Stimulated activated CD4-positive, alpha-beta T cell treated with anti-CD3 and anti-CD28 coated beads, Interleukin-1b, Interleukin-23, amount 100 ng/mL, for 4 hours (primary cell): Measurements from ENCODE around the gene CDH4.

Source experiments
- DNase-seq, 2 donors: peaks; one replicate each; pipeline ENCODE4 v3.0.0-alpha.2; 2020; ENCODE audit warnings: low read depth in 2 of 2

CDH4 gene

DNA sequence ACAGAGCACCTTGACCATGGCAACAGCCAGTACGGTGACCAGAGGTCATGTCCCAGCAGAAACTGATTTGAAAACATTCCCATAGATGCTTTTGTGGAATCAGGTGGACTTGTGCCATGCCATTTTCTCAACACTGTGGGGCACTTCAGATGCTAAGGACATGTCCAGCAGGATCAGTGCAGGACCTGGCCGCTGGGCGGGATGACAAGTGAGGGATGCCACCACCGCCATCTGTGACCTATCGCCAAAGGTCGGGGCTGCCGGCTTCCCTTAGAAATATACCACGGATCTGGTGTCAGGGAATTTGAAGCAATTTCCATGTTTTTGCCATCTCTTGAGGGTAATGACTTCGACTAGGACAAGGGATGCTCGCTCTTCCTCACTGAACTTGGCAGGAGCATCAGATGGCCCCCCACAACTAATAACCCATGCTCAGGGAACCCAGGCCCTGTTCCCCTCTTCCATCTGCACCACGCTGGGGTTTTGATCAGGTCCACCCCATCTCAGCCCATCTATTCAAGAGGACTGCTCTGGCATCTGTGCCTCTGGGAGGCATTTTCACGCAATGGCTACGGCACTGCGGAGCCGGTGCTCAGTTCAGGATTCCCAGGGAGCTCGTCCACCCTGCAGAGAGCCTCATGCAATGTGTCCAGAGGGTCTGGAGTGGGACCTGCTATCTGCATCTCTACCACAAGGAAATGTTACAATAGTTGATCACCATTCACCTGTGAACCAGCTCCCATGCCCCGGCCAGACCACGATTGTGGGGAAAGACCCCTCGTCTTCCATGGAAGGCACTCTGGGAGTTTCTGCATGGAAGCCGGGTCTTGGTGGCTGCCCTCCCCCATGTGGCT lies 511.1 kb downstream of the CDH4 start:
- no peak for DNase-seq

DNA sequence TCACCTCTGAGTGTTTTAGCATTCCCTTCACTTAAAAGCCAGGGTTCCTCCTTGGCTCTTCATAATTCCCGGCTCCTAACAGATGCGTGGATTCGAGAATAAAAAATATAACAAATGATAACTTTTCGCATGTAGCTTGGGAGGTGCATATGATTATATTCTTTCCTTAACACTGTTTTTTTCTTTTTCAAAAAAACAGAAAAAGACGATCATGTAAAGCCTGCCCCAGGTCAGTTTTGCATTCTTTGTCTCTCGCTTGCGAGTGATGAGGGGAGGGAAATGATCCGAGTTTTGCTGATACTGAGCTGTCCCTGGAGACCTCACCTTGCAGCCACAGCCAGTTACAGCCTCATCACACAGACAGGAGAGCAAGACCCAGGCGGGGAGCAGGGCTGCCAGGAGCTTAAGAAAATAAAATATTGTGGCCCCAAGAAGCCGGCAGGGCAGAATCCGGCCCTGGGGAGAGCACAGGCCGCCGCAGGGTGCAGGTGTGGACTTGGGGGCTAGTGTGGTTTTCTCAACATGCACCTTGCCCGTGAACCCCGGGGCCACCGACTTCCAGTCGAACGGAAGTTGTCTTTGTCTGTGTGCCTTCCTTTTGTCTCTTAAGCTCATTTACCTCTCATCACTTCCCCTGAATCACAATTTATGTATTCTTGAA lies 511.8 kb downstream of the CDH4 start:
- no peak for DNase-seq

DNA sequence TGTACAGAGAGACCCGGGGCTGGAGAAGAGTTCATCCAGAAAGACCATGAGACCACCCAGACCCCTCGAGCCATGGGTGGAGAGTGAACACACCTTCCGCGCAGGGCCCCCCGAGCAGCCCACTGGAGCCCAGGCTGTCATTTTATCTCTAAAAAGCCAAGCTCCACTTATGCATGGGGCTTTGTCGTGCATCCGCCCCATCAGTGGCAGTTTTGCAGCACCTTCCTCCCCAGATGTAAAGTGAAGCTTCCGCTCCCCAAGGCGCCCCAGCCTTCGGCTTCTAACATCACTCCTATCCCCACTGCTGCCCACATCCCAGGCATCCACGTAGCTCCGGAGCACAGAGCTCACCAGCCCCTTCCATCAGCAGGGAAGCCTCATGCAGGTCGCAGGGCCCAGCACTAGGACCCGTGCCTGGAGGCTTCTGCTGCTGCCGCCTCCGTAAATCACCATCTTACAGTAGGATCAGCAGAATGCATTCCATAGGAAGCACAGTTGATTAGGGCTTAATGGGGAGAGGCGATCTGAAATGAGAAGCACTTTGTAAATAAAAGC lies 512.5 kb downstream of the CDH4 start:
- DNase-seq, result no peak

GRCh38 chr20:61765081-61765870 lies 513.2 kb downstream of the CDH4 start:
- no peak for DNase-seq

DNA sequence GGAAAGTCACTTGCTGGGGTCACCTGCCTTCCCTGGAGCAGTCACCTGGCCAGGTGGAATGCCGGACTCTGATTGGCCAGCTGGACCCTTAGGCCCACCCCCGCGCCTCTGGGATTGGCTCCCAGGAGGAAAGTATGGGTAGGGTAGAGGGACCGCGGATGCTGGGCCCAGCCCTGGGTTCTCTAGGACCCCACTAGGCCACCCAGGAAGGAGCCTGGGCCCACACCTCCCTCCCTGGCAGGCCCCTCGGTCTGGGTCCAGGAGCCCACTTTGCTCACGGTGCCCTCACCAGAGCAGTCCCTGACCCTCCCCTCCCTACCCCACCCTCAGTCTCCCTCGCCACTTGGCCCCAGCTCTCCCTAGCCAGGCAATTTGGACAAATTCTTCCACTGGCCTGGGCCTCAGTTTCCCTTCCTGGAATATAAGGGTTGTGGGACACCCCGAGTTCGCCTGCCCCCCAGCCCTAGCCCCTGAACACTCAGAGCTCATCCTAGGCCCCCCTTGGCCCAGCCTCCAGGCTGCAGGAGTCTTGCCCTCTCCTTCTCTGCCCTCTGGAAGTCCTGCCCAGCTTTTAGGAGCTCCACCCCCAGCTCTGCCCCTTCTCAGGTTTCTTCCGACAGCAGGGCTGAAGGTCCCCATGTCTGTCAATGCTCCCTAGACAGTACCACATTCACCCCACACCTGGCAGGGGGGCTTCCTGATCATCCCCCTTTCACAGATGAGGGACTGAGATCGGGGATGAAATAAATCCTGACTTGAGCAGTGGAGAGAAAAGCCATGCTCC lies 514.0 kb downstream of the CDH4 start:
- no peak for DNase-seq

DNA sequence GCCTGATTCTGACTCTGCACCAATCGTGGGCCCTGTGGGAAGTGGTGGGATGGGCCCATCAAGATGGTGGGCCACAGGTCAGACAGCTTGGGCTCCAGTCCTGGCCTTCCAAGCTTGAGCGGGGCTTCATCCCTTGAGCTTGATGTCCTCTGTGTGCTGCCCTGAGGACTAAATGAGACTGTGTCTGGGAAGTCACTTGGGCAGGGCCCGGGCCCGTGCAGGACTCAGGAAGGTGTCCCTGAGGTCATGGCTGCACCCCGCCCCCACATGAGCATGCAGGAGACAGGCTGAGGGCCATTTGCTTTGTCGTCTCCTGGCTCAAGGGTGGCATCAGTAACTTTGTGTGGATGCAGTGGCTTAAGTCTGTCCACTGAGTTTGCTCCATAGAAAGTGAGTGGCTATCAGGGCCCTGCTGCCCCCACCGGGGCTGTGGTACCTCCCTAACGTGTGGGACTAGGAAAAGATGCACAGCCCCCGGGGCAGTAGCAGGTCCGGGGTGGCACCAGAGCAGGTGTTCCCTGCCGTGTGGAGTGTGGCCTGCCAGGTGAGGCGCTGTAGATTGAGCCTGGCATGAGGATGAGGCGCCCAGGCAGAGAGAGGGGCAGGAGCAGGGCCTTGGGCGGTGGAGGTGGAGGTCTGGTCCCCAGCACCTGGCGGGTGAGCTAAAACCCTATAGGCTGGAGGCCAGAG lies 515.0 kb downstream of the CDH4 start:
- DNase-seq, result no peak

- no peak for DNase-seq
Measured at GRCh38 chr20:61767761-61768494, 515.9 kb downstream of the CDH4 start.

GRCh38 chr20:61768571-61769285 lies 516.7 kb downstream of the CDH4 start:
- no peak for DNase-seq

DNA sequence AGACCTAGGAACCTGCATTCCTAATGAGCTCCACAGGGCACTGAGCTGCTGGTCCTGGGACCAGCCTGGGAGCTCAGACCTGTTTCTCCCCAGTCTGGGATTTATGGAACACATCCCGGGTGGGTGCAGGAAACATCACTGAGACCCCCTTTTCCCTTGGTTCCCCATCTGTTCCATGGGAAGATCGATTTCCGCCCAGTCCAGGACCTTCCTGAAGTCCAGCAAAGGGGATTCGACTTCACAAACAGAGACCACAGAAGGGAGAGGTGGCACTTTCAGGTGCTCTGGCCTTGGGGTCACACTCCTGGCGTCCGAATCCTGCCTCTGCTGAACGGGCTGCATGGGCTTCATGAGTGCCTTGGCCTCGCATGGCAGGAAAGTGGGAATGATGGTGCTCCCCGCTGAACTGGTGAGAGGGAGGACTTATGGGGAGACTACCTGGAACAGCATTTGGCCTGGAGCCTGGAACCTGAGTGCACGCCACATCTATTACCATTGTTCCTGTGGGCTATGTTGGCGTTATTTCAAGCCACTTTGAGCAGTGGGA lies 517.3 kb downstream of the CDH4 start:
- no peak for DNase-seq

DNA sequence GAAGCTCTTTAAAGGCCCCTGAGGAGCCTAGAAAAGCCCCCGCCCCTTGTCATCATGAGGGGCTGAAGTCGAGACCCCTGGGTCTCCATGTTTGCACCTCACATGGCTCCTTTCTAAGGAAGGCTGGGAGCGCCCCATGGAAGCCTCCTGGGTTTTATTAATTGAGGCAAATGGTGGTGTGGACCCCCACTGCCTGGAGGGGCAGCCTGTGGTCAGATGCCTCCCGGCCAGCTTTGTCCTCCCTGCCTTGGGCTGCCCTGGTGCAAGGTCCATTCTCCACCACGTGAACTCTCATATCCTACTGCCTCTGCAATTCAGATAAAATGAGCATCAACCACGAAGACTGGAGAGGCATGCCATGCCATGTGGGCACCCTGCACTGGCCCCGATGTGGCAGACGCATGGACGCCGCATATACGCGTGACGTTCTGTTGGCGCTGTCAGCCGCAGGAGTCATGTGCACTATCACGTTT lies 518.1 kb downstream of the CDH4 start:
- DNase-seq, result no peak

DNA sequence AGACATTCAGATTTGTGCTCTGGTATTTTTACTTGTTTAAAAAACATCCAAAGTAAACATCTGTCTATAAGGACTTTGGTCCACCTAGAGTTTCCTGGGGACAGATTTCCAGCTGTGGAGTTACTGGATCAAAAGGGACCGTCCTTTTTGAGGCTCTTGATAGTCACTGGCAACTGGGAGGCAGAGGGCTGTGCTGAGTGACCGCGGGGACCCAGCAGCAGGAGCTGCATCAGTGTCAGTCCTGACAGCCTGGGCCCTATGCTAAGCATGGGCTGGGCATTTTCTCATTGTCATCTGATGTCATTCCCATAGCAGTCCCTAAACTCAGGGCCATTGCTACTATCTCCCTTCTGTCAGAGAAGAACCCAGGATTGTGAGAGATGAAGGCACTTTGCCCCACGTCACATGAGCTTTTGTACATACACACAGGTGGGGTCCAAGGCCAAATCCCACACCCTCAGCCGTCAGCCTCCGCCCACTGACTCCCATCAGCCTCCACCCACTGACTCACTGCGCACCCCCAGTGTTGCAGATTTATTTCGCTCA lies 519.8 kb downstream of the CDH4 start:
- no peak for DNase-seq

- DNase-seq, result no peak
Measured at GRCh38 chr20:61772828-61773631, 521.0 kb downstream of the CDH4 start.

- DNase-seq, result no peak
Measured at GRCh38 chr20:61773926-61774587, 522.0 kb downstream of the CDH4 start.

DNA sequence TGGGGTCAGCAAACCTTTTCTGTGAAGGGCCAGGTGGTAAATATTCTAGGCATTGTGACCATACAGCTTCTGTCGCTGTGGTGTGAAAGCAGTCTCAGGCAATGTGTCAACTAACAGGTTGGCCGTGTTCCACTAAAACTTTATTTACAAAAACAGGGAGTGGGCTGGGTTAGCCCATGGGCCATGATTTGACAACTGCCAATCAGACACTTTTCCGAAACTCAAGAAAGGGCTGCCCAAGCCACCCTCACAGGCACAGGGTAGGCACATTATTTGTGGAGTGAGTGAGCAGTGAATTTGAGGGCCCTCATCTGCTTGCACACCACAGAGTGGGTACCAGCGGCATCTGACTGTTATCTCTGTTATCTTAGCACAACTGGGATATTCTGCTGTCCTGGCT lies 523.4 kb downstream of the CDH4 start:
- no peak for DNase-seq

DNA sequence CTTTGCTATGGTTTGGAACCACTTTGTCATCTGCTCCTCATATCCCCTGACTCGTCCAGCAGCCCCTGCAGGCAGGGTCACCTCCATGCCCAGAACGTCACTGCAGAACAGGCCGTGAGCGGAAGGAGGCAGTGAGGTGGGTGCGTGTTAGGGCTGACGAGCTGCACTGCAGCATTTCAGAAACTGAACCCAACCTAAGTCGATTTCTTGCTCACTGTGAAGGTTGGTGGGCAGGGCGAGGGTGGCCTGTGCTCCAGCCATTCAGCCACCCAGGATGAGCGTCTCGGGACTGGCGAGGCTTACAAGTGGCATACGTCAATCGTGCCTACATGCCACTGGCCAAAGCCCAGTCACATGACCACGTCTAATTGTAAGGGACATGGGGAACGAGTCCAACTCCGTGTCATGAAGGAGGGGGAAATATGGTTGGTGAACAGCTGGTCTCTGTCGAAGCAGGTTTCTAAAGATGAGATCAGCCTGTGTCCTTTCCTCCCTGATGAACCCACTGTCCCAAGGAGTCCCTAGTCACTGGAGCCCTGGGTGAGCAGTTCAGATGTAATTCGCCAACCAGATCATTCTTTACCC lies 524.5 kb downstream of the CDH4 start:
- DNase-seq, result no peak

- DNase-seq, result no peak
Measured at GRCh38 chr20:61777773-61778494, 525.9 kb downstream of the CDH4 start.
